CD4-positive, alpha-beta T cell treated with Interleukin-2 at 100 ng/mL for 4 hours (primary cell): ENCODE results near the gene BAZ1B.
"Not testable (repeated sequence)": the region's sequence is repeated elsewhere in the genome, so short reads cannot be mapped to it uniquely, and the experiment has no call there.

ENCODE experiments used
- DNase-seq: peaks from one replicate; pipeline ENCODE4 v3.0.0-alpha.2; 2020; ENCODE audit warnings: low spot score

The BAZ1B gene

GRCh38 chr7:73496626-73497025, 25.5 kb downstream of the BAZ1B start:
- DNase-seq: no peak

GRCh38 chr7:73495507-73495906, 26.6 kb downstream of the BAZ1B start:
- DNase-seq: not testable (repeated sequence)

GRCh38 chr7:73489976-73490375, 32.1 kb downstream of the BAZ1B start:
- DNase-seq: no peak

GRCh38 chr7:73487486-73487885, 34.6 kb downstream of the BAZ1B start:
- DNase-seq: no peak

- no peak for DNase-seq
Measured at GRCh38 chr7:73483171-73483570, 38.9 kb downstream of the BAZ1B start.

GRCh38 chr7:73482746-73483145, 39.3 kb downstream of the BAZ1B start:
- no peak for DNase-seq

- not testable (repeated sequence) for DNase-seq
Measured at GRCh38 chr7:73481521-73481920, 40.6 kb downstream of the BAZ1B start.

GRCh38 chr7:73478549-73478948, 43.5 kb downstream of the BAZ1B start:
- DNase-seq: no peak

- DNase-seq: no peak
Measured at GRCh38 chr7:73477376-73477775, 44.7 kb downstream of the BAZ1B start.

- no peak for DNase-seq
Measured at GRCh38 chr7:73470208-73470607, 51.9 kb downstream of the BAZ1B start.

- DNase-seq: not testable (repeated sequence)
Measured at GRCh38 chr7:73467046-73467445, 55.0 kb downstream of the BAZ1B start.

- no peak for DNase-seq
Measured at GRCh38 chr7:73466112-73466511, 56.0 kb downstream of the BAZ1B start.

GRCh38 chr7:73463966-73464365, 58.1 kb downstream of the BAZ1B start:
- no peak for DNase-seq

GRCh38 chr7:73463260-73463659, 58.8 kb downstream of the BAZ1B start:
- DNase-seq: no peak

- DNase-seq: no peak
Measured at GRCh38 chr7:73461782-73462285, 60.3 kb downstream of the BAZ1B start.

- no peak for DNase-seq
Measured at GRCh38 chr7:73454424-73454823, 67.7 kb downstream of the BAZ1B start.

- DNase-seq: no peak
Measured at GRCh38 chr7:73452999-73453635, 69.0 kb downstream of the BAZ1B start.

- DNase-seq: peak; percentile 61
Measured at GRCh38 chr7:73451780-73452398, 70.2 kb downstream of the BAZ1B start.

- DNase-seq: no peak
Measured at GRCh38 chr7:73449422-73449821, 72.7 kb downstream of the BAZ1B start.

GRCh38 chr7:73448609-73449008, 73.5 kb downstream of the BAZ1B start:
- DNase-seq: no peak

GRCh38 chr7:73447121-73447733, 74.9 kb downstream of the BAZ1B start:
- DNase-seq: no peak

GRCh38 chr7:73446682-73447081, 75.4 kb downstream of the BAZ1B start:
- no peak for DNase-seq

GRCh38 chr7:73443548-73444255, 78.4 kb downstream of the BAZ1B start:
- DNase-seq: no peak
